Left renal pelvis (tissue), 4 donors: Measurements from ENCODE around the gene MRPL20. TPM values are rescaled to one million over a fixed set of nuclear protein-coding genes. Genes with fewer than 3 reads are reported as not detected.
"Not testable (repeated sequence)": the region's sequence is repeated elsewhere in the genome, so short reads cannot be mapped to it uniquely, and the experiment has no call there.

Experiments
- DNase-seq, 4 donors: peaks; one replicate each; pipeline ENCODE4 v3.0.0-alpha.2; 2013; ENCODE audit warnings: low read depth in 4 of 4, low spot score in 3 of 4
- polyA plus RNA-seq, 4 donors: library from polyadenylated mRNA; unstranded; fragments of 120-200 nt; gene quantifications; one replicate each; pipeline ENCODE4 v1.2.1, GENCODE V29; 2013; ENCODE audit not compliant: insufficient read length in 4 of 4

Gene MRPL20
- polyA plus RNA-seq, 4 donors = 89.3 to 155 (median 113) TPM

DNA sequence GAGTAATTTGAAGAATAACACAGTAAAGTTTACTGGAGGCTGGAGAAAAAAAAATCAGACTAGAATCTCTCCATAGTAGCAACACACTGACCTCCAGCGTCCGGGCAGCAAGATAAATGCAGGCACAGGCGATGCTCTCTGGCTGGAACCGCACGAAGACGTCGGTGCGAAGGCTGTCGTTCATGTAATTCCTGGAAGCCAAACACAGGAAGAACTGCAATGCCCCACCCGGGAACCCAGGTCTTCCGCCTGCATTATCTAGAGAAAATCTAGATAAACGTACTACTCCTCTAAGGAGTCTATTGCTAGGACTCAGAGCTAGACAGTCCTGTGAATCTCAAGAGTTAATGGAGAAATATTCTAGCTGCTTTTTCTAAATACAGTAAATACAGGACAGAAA lies 16.4 kb downstream of the MRPL20 start:
- no peak for DNase-seq

DNA sequence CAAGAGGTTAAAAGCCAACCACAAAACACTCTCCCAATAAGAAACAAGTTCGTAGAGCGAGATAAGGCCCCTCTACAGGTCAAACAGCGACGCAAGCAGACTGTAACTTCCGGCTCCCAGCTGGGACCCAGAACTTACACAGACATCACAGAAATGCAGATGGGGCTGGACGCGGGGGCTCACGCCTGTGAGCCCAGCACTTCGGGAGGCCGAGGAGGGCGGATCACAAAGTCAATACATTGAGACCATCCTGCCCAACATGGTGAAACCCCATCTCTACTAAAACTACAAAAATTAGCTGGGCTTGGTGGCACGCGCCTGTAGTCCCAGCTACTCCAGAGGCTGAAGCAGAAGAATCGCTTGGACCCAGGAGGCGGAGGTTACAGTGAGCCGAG lies 19.0 kb downstream of the MRPL20 start:
- DNase-seq = no peak

GRCh38 chr1:1387098-1388077 lies 19.7 kb downstream of the MRPL20 start:
- DNase-seq = no peak

GRCh38 chr1:1385931-1386330 lies 21.2 kb downstream of the MRPL20 start:
- DNase-seq = no peak

- not testable (repeated sequence) for DNase-seq
These were observed 21.8 kb downstream of the MRPL20 start for GRCh38 chr1:1385339-1385738.

DNA sequence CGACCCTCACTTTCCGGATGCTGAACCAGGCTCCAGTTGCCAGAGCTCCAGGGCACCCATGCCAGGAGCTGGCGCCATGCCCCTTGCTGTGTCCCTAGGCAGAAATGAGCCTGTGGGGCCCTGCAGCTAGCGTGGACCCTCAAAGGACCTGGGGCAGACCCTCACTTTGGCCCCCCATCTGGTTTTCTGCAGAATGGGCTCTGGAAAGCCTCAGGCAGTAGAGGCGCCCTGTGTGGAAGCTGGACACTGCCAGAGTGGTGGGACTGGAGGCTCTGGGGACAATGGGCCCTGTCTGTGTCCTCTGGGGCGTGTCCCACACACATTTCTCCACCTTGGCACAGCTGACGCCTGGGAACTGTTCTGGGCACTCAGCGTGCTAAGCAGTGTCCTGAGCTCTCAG lies 25.8 kb downstream of the MRPL20 start:
- DNase-seq = no peak

DNA sequence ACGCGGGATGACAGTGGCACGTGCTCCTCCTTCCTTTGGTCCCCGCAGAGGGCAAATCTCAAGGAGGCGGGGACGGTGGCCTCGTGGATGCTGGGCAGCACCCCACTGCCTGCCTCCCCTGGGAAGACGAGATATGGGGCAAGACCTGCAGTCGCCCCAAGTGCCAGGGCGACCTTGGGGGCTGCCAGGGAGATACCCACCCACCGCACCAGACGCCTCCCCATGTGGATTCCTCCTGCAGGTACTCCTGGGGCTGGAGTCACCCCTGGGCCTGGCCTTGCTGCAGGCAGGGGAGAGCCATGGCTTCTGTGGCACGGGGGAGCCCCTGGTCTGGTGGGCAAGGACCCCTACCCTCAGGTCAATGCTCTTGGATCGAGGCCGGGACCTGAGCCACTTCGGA lies 26.2 kb downstream of the MRPL20 start:
- DNase-seq = no peak

GRCh38 chr1:1377540-1378205 lies 29.4 kb downstream of the MRPL20 start:
- no peak for DNase-seq

- no peak for DNase-seq
These were observed 30.4 kb downstream of the MRPL20 start for GRCh38 chr1:1376551-1377226.

- DNase-seq = peak; percentile 99 to 100 (median 100)
These were observed 32.0 kb downstream of the MRPL20 start, which contains the start of gene AURKAIP1 for GRCh38 chr1:1374929-1375662. Gene AURKAIP1 (minus strand): TSS chr1:1375207. CDS start chr1:1374756, 451 bp downstream.

- DNase-seq = no peak
These were observed 32.5 kb downstream of the MRPL20 start for GRCh38 chr1:1374589-1374928.

GRCh38 chr1:1373815-1374588 lies 33.1 kb downstream of the MRPL20 start:
- no peak for DNase-seq

GRCh38 chr1:1373051-1373814 lies 33.9 kb downstream of the MRPL20 start:
- no peak for DNase-seq

DNA sequence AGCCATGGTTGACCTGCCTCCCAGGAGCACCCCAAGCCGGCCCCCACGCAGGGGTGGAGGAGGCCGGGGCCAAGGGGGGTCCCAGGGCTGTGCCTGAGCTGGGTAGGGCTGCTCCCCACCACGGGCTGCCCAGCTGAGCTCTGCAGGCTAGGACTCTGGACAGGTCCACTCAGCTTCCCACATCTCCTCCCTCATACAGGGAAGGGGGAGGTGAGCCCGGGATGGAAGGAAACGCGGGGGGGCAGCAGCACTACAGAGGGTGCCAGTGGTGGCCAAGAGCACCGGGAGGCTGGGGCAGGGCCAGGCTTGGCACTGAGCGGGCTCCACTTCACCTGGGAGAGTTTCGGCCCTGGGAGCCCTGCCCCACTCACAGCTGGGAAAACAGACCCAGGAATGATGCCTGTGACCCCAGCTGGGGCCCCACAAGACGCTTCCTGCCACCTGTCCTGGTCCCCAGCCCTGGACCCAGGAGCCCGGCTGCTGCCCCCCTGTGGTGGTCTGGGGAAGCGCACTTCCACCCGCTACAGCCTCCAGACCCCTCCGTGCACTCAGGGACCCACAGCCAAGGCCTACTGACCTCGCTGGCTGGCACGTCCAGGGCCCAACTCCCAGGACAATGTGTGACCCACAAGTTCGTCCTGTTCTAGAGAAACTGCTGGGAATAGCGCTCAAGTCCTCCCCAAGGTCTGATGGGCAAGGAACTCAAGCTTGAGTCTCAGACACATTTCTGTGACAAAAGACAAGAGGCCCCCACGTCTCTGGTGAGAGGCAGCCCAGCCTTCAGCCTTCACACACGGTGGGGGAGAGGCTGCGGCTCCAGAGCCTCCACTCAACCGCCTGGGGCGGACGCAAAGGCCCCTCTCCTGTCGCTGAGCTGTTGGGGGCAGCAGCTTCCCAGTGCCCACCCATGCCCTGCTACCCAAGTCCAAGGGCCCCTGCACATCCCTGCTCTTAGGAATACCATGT lies 35.1 kb downstream of the MRPL20 start:
- DNase-seq = no peak

GRCh38 chr1:1371364-1371745 lies 35.7 kb downstream of the MRPL20 start:
- no peak for DNase-seq

- DNase-seq = no peak
These were observed 36.3 kb downstream of the MRPL20 start for GRCh38 chr1:1370771-1371300.

GRCh38 chr1:1370094-1370493 lies 37.0 kb downstream of the MRPL20 start:
- DNase-seq = not testable (repeated sequence)

GRCh38 chr1:1367315-1367714 lies 39.8 kb downstream of the MRPL20 start:
- DNase-seq = no peak
